22Rv1 (cell line): ENCODE results near the gene AQP11.

Experiments
- H3K27ac ChIP-seq: fragments of 450-650 bp; 2 replicates; pipeline ENCODE4 v1.5.1; 2017
- CTCF ChIP-seq: fragments of 450-650 bp; IDR thresholded peaks from 2 replicates; pipeline ENCODE4 v1.5.1; 2017; ENCODE audit warnings: mild to moderate bottlenecking
- ZFX ChIP-seq: fragments of 450-650 bp; IDR thresholded peaks from 2 replicates; pipeline ENCODE4 v1.6.1; 2017; ENCODE audit warnings: antibody characterized with exemption, borderline replicate concordance

The AQP11 gene

GRCh38 chr11:77650123-77650522 is 60.4 kb downstream of the AQP11 start:
- TF ChIP-seq ZFX (no peak), CTCF (no peak)
- H3K27ac ChIP-seq, result no peak overlapping the region

- TF ChIP-seq CTCF (no peak), ZFX (no peak)
- no peak overlapping the region for H3K27ac ChIP-seq
Measured at GRCh38 chr11:77654770-77655434, 65.1 kb downstream of the AQP11 start.

- no peak overlapping the region for H3K27ac ChIP-seq
- no peak for TF ChIP-seq CTCF
- TF ChIP-seq ZFX, result no peak
Measured at GRCh38 chr11:77656362-77656761, 66.6 kb downstream of the AQP11 start.

- no peak overlapping the region for H3K27ac ChIP-seq
Measured at GRCh38 chr11:77658213-77659013, 68.7 kb downstream of the AQP11 start.

More at GRCh38 chr11:77658213-77659013, 68.7 kb downstream of the AQP11 start:
- no peak for TF ChIP-seq ZFX
- TF ChIP-seq CTCF, result no peak
